A549 (cell line): ENCODE results near the gene PFDN5.

Source experiments
- CEBPB ChIP-seq, 2 experiments: fragments of >200 bp in 1 of 2; sonication (Bioruptor Twin) in 1 of 2; formaldehyde crosslinking in 1 of 2; IDR thresholded peaks; 2 replicates each; pipeline ENCODE4 v1.6.1; 2012 to 2016
- EP300 ChIP-seq, 2 experiments: fragments of >200 bp; sonication (Bioruptor Twin); formaldehyde crosslinking; IDR thresholded peaks; 2 replicates in 1 of 2; 3 replicates in 1 of 2; pipeline ENCODE4 v1.6.1; 2016 to 2017
- JUN ChIP-seq, 2 experiments: fragments of >200 bp; sonication (Bioruptor Twin); formaldehyde crosslinking; IDR thresholded peaks; 2 replicates in 1 of 2; 3 replicates in 1 of 2; pipeline ENCODE4 v1.6.1; 2016 to 2017
- KDM1A ChIP-seq: fragments of 200-600 bp; sonication (generic); IDR thresholded peaks from 2 replicates; pipeline ENCODE4 v1.6.1; 2016; ENCODE audit warnings: low read depth, mild to moderate bottlenecking
- RFX5 ChIP-seq: fragments of 450-650 bp; IDR thresholded peaks from 2 replicates; pipeline ENCODE4 v1.7.1; 2014; ENCODE audit warnings: antibody characterized with exemption, mild to moderate bottlenecking, moderate library complexity
- TF ChIP-seq, protein P1 (sequence below): fragments of >200 bp; sonication (Bioruptor Twin); formaldehyde crosslinking; IDR thresholded peaks from 3 replicates; pipeline ENCODE4 v1.5.1; 2016

DNA sequence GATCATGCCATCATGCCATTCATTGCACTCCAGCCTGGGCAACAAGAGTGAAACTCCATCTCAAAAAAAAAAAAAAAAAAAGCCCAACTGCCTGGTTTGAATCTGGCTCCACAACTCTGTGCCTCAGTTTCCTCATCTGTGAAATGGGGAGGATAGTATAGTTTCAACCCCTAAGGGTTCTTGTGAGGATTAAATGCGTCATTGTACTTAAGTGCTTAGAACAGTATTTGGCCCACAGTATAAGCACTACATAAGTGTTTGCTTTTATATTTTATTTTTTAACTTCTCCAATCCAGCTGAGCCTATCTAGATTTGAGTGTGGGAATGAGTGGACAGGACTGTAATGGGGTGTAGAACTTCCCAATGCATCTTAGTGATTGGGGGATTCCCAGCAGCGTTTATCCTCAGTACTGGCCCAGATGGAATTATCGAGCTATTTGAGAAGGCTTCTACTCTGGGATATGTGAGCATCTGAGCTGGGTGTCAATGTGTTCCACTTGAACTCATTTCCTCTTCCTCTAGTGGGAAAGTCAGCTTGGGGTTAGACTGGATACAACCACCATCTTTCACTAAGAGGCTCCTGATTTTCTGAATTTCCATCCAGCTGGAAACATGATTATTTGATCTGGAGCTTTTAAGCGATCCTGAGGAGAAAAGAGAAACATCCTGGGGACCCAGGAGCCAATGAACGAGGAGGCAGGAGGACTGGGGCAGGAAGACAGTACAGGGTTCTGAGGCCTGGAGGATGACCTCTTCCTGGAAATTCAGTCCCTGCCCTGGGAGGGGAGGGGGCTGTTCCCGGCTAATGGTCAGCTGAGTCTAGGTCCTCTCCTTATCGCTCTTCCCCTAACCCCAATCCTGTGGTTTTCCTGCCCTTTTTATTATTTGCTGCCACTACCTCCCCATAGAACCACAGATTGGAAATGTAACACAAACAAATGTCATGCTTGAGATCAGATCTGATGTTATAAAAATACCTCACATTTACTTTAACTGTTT is 36.5 kb upstream of the PFDN5 start:
- TF ChIP-seq, protein P1, sequence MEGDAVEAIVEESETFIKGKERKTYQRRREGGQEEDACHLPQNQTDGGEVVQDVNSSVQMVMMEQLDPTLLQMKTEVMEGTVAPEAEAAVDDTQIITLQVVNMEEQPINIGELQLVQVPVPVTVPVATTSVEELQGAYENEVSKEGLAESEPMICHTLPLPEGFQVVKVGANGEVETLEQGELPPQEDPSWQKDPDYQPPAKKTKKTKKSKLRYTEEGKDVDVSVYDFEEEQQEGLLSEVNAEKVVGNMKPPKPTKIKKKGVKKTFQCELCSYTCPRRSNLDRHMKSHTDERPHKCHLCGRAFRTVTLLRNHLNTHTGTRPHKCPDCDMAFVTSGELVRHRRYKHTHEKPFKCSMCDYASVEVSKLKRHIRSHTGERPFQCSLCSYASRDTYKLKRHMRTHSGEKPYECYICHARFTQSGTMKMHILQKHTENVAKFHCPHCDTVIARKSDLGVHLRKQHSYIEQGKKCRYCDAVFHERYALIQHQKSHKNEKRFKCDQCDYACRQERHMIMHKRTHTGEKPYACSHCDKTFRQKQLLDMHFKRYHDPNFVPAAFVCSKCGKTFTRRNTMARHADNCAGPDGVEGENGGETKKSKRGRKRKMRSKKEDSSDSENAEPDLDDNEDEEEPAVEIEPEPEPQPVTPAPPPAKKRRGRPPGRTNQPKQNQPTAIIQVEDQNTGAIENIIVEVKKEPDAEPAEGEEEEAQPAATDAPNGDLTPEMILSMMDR: no peak
- TF ChIP-seq EP300 (IDR thresholded peaks at IDR 0.05): no peak
- no peak for TF ChIP-seq KDM1A
- no peak for TF ChIP-seq JUN (IDR thresholded peaks at IDR 0.05)
- no peak for TF ChIP-seq CEBPB (IDR thresholded peaks at IDR 0.05)
- TF ChIP-seq RFX5: no peak
